GM18867 (cell line): ENCODE measurements around the gene CHMP2A.

ENCODE experiments used
- ATAC-seq: cut with Tn5 transposase; IDR thresholded peaks from one replicate; pipeline ENCODE4 v1.9.1; 2021; ENCODE audit warnings: mild to moderate bottlenecking, moderate library complexity; ENCODE audit not compliant: unreplicated experiment

The CHMP2A gene

GRCh38 chr19:58570770-58571574 lies 16.1 kb upstream of the CHMP2A start:
- no peak for ATAC-seq

GRCh38 chr19:58569943-58570670 lies 15.2 kb upstream of the CHMP2A start:
- no peak for ATAC-seq

- ATAC-seq = no peak
Observed at GRCh38 chr19:58569191-58569942, 14.5 kb upstream of the CHMP2A start.

GRCh38 chr19:58568453-58569130 lies 13.7 kb upstream of the CHMP2A start:
- ATAC-seq = no peak

GRCh38 chr19:58566989-58567388 lies 12.1 kb upstream of the CHMP2A start:
- ATAC-seq = no peak

- no peak for ATAC-seq
Observed at GRCh38 chr19:58563823-58564222, 8.9 kb upstream of the CHMP2A start.

GRCh38 chr19:58563034-58563573 lies 8.2 kb upstream of the CHMP2A start:
- ATAC-seq = no peak

GRCh38 chr19:58562122-58563033 lies 7.5 kb upstream of the CHMP2A start:
- ATAC-seq = no peak

GRCh38 chr19:58561373-58562121 lies 6.6 kb upstream of the CHMP2A start:
- no peak for ATAC-seq

- ATAC-seq = no peak
Observed at GRCh38 chr19:58560921-58561320, 6.0 kb upstream of the CHMP2A start.

GRCh38 chr19:58560007-58560887 lies 5.3 kb upstream of the CHMP2A start:
- no peak for ATAC-seq

- peak; percentile 26 for ATAC-seq
Observed at GRCh38 chr19:58559275-58560006, 4.5 kb upstream of the CHMP2A start.

- peak; percentile 50 for ATAC-seq
Observed at GRCh38 chr19:58558623-58559274, 3.8 kb upstream of the CHMP2A start.

GRCh38 chr19:58558066-58558622 lies 3.2 kb upstream of the CHMP2A start, which contains the start of gene UBE2M:
Gene UBE2M, minus strand, starts transcription at chr19:58558611. Its CDS starts 230 bp downstream, at chr19:58558381.
- peak; percentile 1 for ATAC-seq

GRCh38 chr19:58557221-58558065 lies 2.5 kb upstream of the CHMP2A start:
- ATAC-seq = no peak
